Mononuclear cell (primary cell): ENCODE results near the gene NCOA6. TPM values are rescaled to one million over a fixed set of nuclear protein-coding genes. Genes with fewer than 3 reads are reported as not detected.
A peak's percentile ranks its signal among the peaks of the same experiment; 100 is the strongest.

Source experiments
- H3K27me3 ChIP-seq: 2 replicates; pipeline ENCODE4 v1.6.0; 2011; ENCODE audit warnings: low read length, control low read depth; ENCODE audit not compliant: insufficient read depth
- H3K4me1 ChIP-seq: 2 replicates; pipeline ENCODE4 v1.5.1; 2011; ENCODE audit warnings: mild to moderate bottlenecking, low read length, control low read depth; ENCODE audit not compliant: insufficient read depth
- H3K4me3 ChIP-seq: 2 replicates; pipeline ENCODE4 v1.5.1; 2011; ENCODE audit warnings: mild to moderate bottlenecking, low read length, moderate library complexity
- H3K9me3 ChIP-seq: 2 replicates; pipeline ENCODE4 v1.5.1; 2011; ENCODE audit warnings: low read depth, mild to moderate bottlenecking, control low read depth, low read length
- total RNA-seq: library from RNA; depleted of rRNA; stranded (reverse); fragments of >200 nt; gene quantifications from one replicate; pipeline ENCODE4 v1.2.3, GENCODE V29; 2012

Gene NCOA6
- total RNA-seq, 1 donor = 12.2 TPM

DNA sequence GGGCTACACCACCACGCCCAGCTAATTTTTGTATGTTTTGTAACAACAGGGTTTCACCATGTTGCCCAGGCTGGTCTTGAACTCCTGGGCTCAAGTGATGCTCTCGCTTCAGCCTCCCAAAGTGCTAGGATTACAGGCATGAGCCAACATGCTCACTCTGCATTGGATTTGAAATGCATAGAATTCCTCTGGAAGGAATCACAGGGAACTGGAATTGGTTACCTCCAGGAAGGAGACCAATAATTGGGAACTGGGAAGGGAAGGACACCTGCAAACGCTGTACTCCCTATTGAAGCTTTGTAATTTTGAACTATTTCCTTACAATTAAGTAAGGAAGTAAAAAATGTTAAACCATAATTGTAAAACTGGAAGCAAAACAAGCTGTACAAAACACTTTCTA, 133.6 kb downstream of the NCOA6 start:
- H3K4me3 ChIP-seq = no peak overlapping the region
- H3K4me1 ChIP-seq = peaks cover 3% of the 10 kb centered on the region
- no peaks in the 10 kb centered on the region for H3K27me3 ChIP-seq
- no peaks in the 10 kb centered on the region for H3K9me3 ChIP-seq

- Histone ChIP-seq H3K4me3 (no peak overlapping the region), H3K27me3 (no peaks in the 10 kb centered on the region), H3K4me1 (peaks cover 3% of the 10 kb centered on the region), H3K9me3 (no peaks in the 10 kb centered on the region)
These were observed 136.0 kb downstream of the NCOA6 start for GRCh38 chr20:34689486-34689885.

DNA sequence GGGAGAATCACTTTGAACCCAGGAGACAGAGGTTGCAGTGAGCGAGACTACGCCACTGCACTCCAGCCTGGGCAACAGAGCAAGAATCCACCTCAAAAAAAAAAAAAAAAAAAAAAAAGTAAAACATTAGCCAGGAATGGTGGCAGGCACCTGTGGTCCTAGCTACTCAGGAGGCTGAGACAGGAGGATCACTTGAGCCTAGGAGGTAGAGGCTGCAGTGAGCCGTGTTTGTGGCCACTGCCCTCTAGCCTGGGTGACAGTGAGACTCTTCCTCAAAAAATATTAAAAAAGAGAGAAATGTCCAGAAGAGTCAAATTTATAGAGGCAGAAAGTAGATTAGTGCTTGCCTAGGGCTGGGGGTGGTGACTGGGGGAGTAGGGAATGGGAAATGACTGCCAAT, 141.8 kb downstream of the NCOA6 start:
- no peaks in the 10 kb centered on the region for H3K27me3 ChIP-seq
- H3K4me1 ChIP-seq = peaks cover 17% of the 10 kb centered on the region
- no peak overlapping the region for H3K4me3 ChIP-seq
- H3K9me3 ChIP-seq = no peaks in the 10 kb centered on the region

DNA sequence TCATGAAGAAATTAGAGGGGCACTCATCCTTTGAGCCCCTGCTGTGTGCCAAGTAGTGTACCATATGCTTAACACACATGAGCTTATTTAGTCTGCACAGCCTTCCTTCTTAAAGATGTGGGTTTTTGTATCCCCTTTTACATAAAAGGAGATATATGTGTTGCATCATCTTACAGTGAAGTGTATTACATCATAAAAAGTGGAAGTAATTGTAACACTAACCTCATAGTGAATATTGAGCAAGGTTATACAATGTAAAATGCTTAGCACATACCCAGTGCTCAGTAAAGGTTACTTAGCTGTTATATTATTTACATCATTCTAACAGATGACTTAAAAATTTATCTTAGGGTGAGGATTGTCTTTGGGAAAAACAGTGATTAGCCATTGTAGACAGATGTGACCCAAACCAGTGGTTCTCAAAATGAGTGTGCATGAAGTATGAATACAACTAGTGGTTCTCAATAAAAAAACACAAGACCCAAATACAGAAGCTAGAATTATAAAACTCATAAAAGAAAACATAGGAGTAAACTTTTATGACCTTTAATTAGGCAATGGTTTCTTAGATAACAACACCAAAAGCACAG, 144.8 kb downstream of the NCOA6 start:
- Histone ChIP-seq H3K9me3 (no peaks in the 10 kb centered on the region), H3K27me3 (no peaks in the 10 kb centered on the region), H3K4me1 (peaks cover 28% of the 10 kb centered on the region), H3K4me3 (no peak overlapping the region)

GRCh38 chr20:34676642-34677373, 148.6 kb downstream of the NCOA6 start, which contains the start of gene PIGU:
PIGU (minus strand) TSS chr20:34677092; CDS start chr20:34677085, 7 bp downstream.
- no peaks in the 10 kb centered on the region for H3K9me3 ChIP-seq
- H3K4me3 ChIP-seq = peak within 1 kb of the TSS; percentile 70
- no peaks in the 10 kb centered on the region for H3K27me3 ChIP-seq
- peaks cover 34% of the 10 kb centered on the region for H3K4me1 ChIP-seq

DNA sequence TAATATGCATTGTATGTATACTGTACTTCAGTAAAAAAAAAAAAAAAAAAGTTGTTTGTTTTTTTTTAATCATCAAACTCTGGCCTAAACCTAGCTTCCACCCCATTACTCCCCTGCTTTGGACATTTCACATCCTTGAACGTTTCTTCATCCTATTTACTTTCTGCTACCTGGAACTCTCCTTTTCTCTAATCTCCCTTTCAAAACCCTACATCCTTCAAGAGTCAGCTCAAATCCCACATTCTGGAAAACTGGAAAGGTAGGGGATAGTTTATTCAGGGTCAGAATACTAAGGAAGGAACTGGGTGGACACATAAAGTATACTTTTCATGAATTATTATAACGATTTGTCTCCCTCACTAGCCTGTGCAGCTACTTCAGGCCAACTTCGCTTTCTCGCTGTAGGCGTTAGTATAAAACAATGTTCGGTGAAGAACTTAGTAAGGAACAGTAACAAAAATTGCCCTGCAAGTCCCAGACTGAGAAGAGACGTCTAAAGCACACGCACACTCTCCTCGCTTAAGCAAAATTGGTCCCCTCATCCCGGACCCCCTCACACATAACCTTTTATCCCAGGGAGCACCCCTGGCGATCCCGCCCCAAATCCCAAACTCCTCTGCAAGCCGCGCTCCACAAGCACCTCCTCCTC, 149.3 kb downstream of the NCOA6 start:
- peaks cover 30% of the 10 kb centered on the region for H3K4me1 ChIP-seq
- no peaks in the 10 kb centered on the region for H3K27me3 ChIP-seq
- H3K4me3 ChIP-seq = peak overlapping the region; percentile 70
- no peaks in the 10 kb centered on the region for H3K9me3 ChIP-seq

GRCh38 chr20:34675561-34675960, 149.9 kb downstream of the NCOA6 start:
- Histone ChIP-seq H3K4me1 (peaks cover 27% of the 10 kb centered on the region), H3K9me3 (no peaks in the 10 kb centered on the region), H3K27me3 (no peaks in the 10 kb centered on the region), H3K4me3 (no peak overlapping the region)

- Histone ChIP-seq H3K4me3 (no peak overlapping the region), H3K9me3 (no peaks in the 10 kb centered on the region), H3K27me3 (no peaks in the 10 kb centered on the region), H3K4me1 (peaks cover 20% of the 10 kb centered on the region)
These were observed 152.0 kb downstream of the NCOA6 start for GRCh38 chr20:34673412-34673811.

DNA sequence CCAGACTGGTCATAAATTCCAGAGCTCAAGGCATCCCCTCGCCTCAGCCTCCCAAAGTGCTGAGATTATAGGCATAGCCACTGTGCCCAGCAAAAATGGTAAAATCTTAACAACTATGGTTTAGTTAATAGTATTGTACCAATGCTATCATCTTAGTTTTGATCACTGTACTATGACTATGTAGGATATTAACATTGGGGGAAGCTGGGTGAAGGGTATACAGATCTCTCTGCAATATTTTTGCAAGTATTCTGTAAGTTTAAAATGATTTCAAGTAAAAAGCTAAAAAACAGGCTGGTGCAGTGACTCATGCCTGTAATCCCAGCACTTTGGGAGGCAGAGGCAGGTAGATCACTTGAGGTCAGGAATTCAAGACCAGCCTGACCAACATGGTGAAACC, 156.4 kb downstream of the NCOA6 start:
- Histone ChIP-seq H3K27me3 (no peaks in the 10 kb centered on the region), H3K4me3 (no peak overlapping the region), H3K9me3 (no peaks in the 10 kb centered on the region), H3K4me1 (no peaks in the 10 kb centered on the region)

Other genes with a start within 250 kb of the NCOA6 start
- gene PIGU, start 148.6 kb downstream of the NCOA6 start, total RNA-seq = 4.3 TPM
- gene TP53INP2, start 121.3 kb downstream of the NCOA6 start, total RNA-seq = 7.7 TPM
- 5.1 TPM for gene GGT7, start 47.2 kb upstream of the NCOA6 start, total RNA-seq
- gene ACSS2, start 51.0 kb upstream of the NCOA6 start, total RNA-seq = 18.4 TPM
- gene GSS, start 130.2 kb upstream of the NCOA6 start, total RNA-seq = 17.2 TPM
- gene MYH7B, start 130.2 kb upstream of the NCOA6 start, total RNA-seq = under 0.01 TPM